HepG2 (cell line): ENCODE measurements around the gene PANX1. TPM values are rescaled to one million over a fixed set of nuclear protein-coding genes. Genes with fewer than 3 reads are reported as not detected.

Source experiments
- HCFC1 ChIP-seq: fragments of 150-350 bp; IDR thresholded peaks from 2 replicates; pipeline ENCODE4 v1.6.1; 2014; ENCODE audit warnings: low read depth, low read length
- IKZF4 ChIP-seq: sonication (generic); formaldehyde crosslinking; IDR thresholded peaks from 2 replicates; pipeline ENCODE4 v1.5.1; 2020; ENCODE audit warnings: borderline replicate concordance, mild to moderate bottlenecking, low read depth, missing genetic modification reagents; ENCODE audit errors: not compliant biosample characterization
- KDM5B ChIP-seq: sonication (generic); formaldehyde crosslinking; IDR thresholded peaks from 2 replicates; pipeline ENCODE4 v1.4.0; 2020; ENCODE audit warnings: missing genetic modification reagents, mild to moderate bottlenecking, borderline replicate concordance
- MAX ChIP-seq: IDR thresholded peaks from 2 replicates; pipeline ENCODE4 v1.6.1; 2012; ENCODE audit warnings: inconsistent platforms
- RAD21 ChIP-seq: fragments of 450-650 bp; formaldehyde crosslinking; IDR thresholded peaks from 2 replicates; pipeline ENCODE4 v1.5.0; 2020; ENCODE audit warnings: mild to moderate bottlenecking
- SMC3 ChIP-seq: IDR thresholded peaks from 2 replicates; pipeline ENCODE4 v1.6.1; 2011; ENCODE audit warnings: low read length, improper control_type of control experiment
- SNAI1 ChIP-seq: sonication (generic); formaldehyde crosslinking; IDR thresholded peaks from 2 replicates; pipeline ENCODE4 v1.5.0; 2020; ENCODE audit warnings: mild to moderate bottlenecking, missing genetic modification reagents, borderline replicate concordance
- ZBTB25 ChIP-seq: IDR thresholded peaks from 2 replicates; pipeline ENCODE4 v1.6.1; 2018; ENCODE audit warnings: missing genetic modification reagents
- ZNF383 ChIP-seq: sonication (generic); formaldehyde crosslinking; IDR thresholded peaks from 2 replicates; pipeline ENCODE4 v1.4.0; 2020; ENCODE audit warnings: missing genetic modification reagents, mild to moderate bottlenecking, borderline replicate concordance
- ZNF468 ChIP-seq: sonication (generic); formaldehyde crosslinking; IDR thresholded peaks from 2 replicates; pipeline ENCODE4 v1.8.0; 2022; ENCODE audit warnings: mild to moderate bottlenecking, moderate library complexity, missing genetic modification reagents
- ZNF709 ChIP-seq: sonication (generic); formaldehyde crosslinking; IDR thresholded peaks from 2 replicates; pipeline ENCODE4 v1.5.0; 2020; ENCODE audit warnings: mild to moderate bottlenecking, missing genetic modification reagents
- ZSCAN22 ChIP-seq: sonication (generic); formaldehyde crosslinking; IDR thresholded peaks from 2 replicates; pipeline ENCODE4 v1.4.0; 2020; ENCODE audit warnings: mild to moderate bottlenecking, missing genetic modification reagents
- ZSCAN31 ChIP-seq: sonication (generic); formaldehyde crosslinking; IDR thresholded peaks from 2 replicates; pipeline ENCODE4 v1.5.0; 2020; ENCODE audit warnings: low read depth, mild to moderate bottlenecking, missing genetic modification reagents
- polyA plus RNA-seq, 8 experiments: library from polyadenylated mRNA; depleted of rRNA in 3 of 8; stranded (reverse) in 7 of 8; unstranded in 1 of 8; fragments of >200 nt; fragmentation: Illumina TruSeq in 4 of 8; extraction: Trizol in 4 of 8; gene quantifications; 2 replicates each; pipeline versions ENCODE4 v1.2.1 to v1.2.3, GENCODE V29; 2011 to 2016; ENCODE audit warnings: low read depth in 4 of 8, missing spikeins in 1 of 8, mixed read lengths in 1 of 8; ENCODE audit not compliant: insufficient read depth in 1 of 8
- total RNA-seq, 5 experiments: library from RNA; depleted of rRNA; stranded (reverse); fragments of >200 nt; fragmentation: Illumina TruSeq; extraction: Trizol; gene quantifications; 2 replicates each; pipeline ENCODE4 v1.2.3, GENCODE V29; 2016; ENCODE audit warnings: low read depth in 1 of 5
- TF ChIP-seq, protein P1 (sequence below): sonication (generic); formaldehyde crosslinking; IDR thresholded peaks from 2 replicates; pipeline ENCODE4 v1.5.1; 2020; ENCODE audit warnings: missing genetic modification reagents, mild to moderate bottlenecking, borderline replicate concordance
- TF ChIP-seq, protein P2 (sequence below): sonication (generic); formaldehyde crosslinking; IDR thresholded peaks from 2 replicates; pipeline ENCODE4 v1.4.0; 2020; ENCODE audit warnings: missing genetic modification reagents, borderline replicate concordance
- TF ChIP-seq, protein P3 (sequence below): sonication (generic); formaldehyde crosslinking; conservative IDR thresholded peaks from 2 replicates; pipeline ENCODE4 v1.4.0; 2020; ENCODE audit warnings: mild to moderate bottlenecking, missing genetic modification reagents, moderate library complexity
- TF ChIP-seq, protein P4 (sequence below): sonication (generic); formaldehyde crosslinking; conservative IDR thresholded peaks from 2 replicates; pipeline ENCODE4 v1.8.0; 2022; ENCODE audit warnings: mild to moderate bottlenecking, moderate library complexity, missing genetic modification reagents

PANX1 gene
- total and polyA plus RNA-seq, 2 of the 13 experiments (the other 11 are each of a cell fraction or from before 2014, with no cell fraction given): 8.3 to 24.8 TPM

- TF ChIP-seq ZBTB25 (no peak), ZSCAN22 (CRISPR knock-in tag) (no peak), MAX (no peak), IKZF4 (no peak), HCFC1 (no peak), SNAI1 (CRISPR knock-in tag) (no peak), SMC3 (no peak), ZSCAN31 (CRISPR knock-in tag) (no peak), ZNF709 (peak; percentile 42; the same call in 1 of the 2 replicates), ZNF383 (CRISPR knock-in tag) (no peak), ZNF468 (CRISPR knock-in tag) (no peak), KDM5B (CRISPR knock-in tag) (no peak), RAD21 (CRISPR knock-in tag) (no peak)
- TF ChIP-seq, protein P1, sequence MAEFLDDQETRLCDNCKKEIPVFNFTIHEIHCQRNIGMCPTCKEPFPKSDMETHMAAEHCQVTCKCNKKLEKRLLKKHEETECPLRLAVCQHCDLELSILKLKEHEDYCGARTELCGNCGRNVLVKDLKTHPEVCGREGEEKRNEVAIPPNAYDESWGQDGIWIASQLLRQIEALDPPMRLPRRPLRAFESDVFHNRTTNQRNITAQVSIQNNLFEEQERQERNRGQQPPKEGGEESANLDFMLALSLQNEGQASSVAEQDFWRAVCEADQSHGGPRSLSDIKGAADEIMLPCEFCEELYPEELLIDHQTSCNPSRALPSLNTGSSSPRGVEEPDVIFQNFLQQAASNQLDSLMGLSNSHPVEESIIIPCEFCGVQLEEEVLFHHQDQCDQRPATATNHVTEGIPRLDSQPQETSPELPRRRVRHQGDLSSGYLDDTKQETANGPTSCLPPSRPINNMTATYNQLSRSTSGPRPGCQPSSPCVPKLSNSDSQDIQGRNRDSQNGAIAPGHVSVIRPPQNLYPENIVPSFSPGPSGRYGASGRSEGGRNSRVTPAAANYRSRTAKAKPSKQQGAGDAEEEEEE (CRISPR knock-in tag): no peak
- TF ChIP-seq, protein P2, sequence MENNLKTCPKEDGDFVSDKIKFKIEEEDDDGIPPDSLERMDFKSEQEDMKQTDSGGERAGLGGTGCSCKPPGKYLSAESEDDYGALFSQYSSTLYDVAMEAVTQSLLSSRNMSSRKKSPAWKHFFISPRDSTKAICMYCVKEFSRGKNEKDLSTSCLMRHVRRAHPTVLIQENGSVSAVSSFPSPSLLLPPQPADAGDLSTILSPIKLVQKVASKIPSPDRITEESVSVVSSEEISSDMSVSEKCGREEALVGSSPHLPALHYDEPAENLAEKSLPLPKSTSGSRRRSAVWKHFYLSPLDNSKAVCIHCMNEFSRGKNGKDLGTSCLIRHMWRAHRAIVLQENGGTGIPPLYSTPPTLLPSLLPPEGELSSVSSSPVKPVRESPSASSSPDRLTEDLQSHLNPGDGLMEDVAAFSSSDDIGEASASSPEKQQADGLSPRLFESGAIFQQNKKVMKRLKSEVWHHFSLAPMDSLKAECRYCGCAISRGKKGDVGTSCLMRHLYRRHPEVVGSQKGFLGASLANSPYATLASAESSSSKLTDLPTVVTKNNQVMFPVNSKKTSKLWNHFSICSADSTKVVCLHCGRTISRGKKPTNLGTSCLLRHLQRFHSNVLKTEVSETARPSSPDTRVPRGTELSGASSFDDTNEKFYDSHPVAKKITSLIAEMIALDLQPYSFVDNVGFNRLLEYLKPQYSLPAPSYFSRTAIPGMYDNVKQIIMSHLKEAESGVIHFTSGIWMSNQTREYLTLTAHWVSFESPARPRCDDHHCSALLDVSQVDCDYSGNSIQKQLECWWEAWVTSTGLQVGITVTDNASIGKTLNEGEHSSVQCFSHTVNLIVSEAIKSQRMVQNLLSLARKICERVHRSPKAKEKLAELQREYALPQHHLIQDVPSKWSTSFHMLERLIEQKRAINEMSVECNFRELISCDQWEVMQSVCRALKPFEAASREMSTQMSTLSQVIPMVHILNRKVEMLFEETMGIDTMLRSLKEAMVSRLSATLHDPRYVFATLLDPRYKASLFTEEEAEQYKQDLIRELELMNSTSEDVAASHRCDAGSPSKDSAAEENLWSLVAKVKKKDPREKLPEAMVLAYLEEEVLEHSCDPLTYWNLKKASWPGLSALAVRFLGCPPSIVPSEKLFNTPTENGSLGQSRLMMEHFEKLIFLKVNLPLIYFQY: no peak
- TF ChIP-seq, protein P3, sequence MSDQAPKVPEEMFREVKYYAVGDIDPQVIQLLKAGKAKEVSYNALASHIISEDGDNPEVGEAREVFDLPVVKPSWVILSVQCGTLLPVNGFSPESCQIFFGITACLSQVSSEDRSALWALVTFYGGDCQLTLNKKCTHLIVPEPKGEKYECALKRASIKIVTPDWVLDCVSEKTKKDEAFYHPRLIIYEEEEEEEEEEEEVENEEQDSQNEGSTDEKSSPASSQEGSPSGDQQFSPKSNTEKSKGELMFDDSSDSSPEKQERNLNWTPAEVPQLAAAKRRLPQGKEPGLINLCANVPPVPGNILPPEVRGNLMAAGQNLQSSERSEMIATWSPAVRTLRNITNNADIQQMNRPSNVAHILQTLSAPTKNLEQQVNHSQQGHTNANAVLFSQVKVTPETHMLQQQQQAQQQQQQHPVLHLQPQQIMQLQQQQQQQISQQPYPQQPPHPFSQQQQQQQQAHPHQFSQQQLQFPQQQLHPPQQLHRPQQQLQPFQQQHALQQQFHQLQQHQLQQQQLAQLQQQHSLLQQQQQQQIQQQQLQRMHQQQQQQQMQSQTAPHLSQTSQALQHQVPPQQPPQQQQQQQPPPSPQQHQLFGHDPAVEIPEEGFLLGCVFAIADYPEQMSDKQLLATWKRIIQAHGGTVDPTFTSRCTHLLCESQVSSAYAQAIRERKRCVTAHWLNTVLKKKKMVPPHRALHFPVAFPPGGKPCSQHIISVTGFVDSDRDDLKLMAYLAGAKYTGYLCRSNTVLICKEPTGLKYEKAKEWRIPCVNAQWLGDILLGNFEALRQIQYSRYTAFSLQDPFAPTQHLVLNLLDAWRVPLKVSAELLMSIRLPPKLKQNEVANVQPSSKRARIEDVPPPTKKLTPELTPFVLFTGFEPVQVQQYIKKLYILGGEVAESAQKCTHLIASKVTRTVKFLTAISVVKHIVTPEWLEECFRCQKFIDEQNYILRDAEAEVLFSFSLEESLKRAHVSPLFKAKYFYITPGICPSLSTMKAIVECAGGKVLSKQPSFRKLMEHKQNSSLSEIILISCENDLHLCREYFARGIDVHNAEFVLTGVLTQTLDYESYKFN (CRISPR knock-in tag): no peak
- TF ChIP-seq, protein P4, sequence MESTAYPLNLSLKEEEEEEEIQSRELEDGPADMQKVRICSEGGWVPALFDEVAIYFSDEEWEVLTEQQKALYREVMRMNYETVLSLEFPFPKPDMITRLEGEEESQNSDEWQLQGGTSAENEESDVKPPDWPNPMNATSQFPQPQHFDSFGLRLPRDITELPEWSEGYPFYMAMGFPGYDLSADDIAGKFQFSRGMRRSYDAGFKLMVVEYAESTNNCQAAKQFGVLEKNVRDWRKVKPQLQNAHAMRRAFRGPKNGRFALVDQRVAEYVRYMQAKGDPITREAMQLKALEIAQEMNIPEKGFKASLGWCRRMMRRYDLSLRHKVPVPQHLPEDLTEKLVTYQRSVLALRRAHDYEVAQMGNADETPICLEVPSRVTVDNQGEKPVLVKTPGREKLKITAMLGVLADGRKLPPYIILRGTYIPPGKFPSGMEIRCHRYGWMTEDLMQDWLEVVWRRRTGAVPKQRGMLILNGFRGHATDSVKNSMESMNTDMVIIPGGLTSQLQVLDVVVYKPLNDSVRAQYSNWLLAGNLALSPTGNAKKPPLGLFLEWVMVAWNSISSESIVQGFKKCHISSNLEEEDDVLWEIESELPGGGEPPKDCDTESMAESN (CRISPR knock-in tag): no peak
These were observed 323 bp upstream of the PANX1 start (continued) for GRCh38 chr11:94128291-94128745.
